ENCODE data around the gene CDC42EP1.
"Not testable (repeated sequence)": the region's sequence is repeated elsewhere in the genome, so short reads cannot be mapped to it uniquely, and the experiment has no call there.

The CDC42EP1 gene

DNA sequence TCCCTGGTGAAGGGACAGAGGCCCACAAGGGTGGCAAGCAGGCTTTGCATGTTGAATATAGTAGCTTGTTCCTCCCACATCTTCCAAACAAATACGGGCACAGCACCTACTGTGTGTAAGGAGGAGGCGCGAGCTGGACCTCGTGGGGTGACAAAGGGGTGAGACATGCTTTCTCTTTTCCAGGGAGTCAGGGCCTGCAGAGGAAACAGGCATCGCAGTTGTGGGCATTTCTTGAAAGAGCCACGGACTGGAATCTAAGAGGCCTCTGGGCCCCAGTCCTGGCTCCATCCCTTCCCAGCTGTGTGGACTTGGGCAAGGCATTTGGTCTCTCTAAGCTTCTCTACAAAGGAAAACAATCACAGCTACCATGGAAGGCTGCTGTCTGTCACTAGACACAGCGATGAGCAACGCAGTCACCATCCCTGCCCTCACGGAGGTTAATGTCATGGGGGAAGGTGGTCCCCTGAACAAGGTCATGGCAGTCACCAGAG lies 13.0 kb upstream of the CDC42EP1 start:
- TF ChIP-seq, protein P1, sequence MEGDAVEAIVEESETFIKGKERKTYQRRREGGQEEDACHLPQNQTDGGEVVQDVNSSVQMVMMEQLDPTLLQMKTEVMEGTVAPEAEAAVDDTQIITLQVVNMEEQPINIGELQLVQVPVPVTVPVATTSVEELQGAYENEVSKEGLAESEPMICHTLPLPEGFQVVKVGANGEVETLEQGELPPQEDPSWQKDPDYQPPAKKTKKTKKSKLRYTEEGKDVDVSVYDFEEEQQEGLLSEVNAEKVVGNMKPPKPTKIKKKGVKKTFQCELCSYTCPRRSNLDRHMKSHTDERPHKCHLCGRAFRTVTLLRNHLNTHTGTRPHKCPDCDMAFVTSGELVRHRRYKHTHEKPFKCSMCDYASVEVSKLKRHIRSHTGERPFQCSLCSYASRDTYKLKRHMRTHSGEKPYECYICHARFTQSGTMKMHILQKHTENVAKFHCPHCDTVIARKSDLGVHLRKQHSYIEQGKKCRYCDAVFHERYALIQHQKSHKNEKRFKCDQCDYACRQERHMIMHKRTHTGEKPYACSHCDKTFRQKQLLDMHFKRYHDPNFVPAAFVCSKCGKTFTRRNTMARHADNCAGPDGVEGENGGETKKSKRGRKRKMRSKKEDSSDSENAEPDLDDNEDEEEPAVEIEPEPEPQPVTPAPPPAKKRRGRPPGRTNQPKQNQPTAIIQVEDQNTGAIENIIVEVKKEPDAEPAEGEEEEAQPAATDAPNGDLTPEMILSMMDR (IDR thresholded peaks at IDR 0.05; ENCODE audit: borderline replicate concordance, insufficient read depth, low read depth, low read length), result no peak
- H3K4me3 ChIP-seq (ENCODE audit: low read depth, low read length), result no peak overlapping the region

DNA sequence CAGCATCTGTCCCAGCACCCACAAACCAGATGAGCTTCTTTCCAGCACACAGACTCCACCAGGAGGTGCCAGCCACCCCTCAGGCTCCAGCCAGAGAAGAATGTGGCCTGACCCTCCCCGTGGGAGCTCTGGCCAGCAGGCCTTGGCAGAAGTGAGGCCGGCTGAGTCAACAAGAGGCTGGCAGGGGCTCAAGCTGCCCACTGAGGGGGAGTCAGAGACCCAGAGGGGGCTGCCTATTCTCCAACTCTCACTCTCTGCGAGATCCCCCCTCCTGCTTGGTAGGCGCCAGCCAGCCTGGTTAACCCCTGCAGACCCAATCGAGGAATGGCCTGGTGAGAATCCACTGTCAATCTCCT lies 10.6 kb upstream of the CDC42EP1 start:
- no peak overlapping the region for H3K4me3 ChIP-seq (ENCODE audit: low read depth, low read length)
- TF ChIP-seq, protein P1 (IDR thresholded peaks at IDR 0.05; ENCODE audit: borderline replicate concordance, insufficient read depth, low read depth, low read length), result no peak

DNA sequence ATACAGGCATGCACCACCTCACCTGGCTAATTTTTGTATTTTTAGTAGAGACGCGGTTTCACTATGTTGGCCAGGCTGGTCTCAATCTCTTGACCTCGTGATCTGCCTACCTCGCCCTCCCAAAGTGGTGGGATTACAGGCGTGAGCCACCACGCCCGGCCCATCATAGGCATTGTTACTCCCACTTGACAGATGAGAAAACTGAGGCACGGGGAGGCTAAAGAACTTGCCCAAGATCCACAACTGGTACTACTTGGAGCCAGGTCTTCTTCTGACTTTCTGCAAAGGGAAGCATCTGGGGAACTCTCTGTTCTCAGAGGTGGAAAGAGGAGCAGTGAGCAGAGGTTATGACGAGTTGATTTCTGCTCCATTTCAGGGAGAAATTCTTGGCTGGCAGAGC lies 9.4 kb upstream of the CDC42EP1 start:
- not testable (repeated sequence) for H3K4me3 ChIP-seq (ENCODE audit: low read depth, low read length)

DNA sequence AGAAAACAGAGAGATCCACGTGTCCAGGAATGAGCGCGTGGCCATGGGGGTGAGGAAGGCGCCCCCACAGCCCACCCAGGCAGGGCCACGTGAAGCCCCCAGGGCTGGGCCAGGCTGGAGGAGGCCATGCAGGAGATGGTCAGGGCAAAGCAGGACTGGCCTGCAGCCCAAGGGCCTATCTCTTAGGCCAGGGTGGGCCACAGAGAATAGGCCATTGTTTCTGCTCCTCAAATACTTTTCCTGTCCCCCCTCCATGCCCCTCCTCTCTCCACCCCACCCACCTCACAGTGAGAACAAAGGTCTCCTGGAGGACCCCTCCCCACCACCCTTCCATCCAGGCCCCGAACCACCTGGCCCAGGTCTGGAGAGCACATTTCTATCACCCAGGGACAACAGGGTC lies 8.3 kb upstream of the CDC42EP1 start:
- H3K4me3 ChIP-seq (ENCODE audit: low read depth, low read length), result no peak overlapping the region
- TF ChIP-seq, protein P1 (IDR thresholded peaks at IDR 0.05; ENCODE audit: borderline replicate concordance, insufficient read depth, low read depth, low read length), result no peak

- TF ChIP-seq, protein P1 (IDR thresholded peaks at IDR 0.05; ENCODE audit: borderline replicate concordance, insufficient read depth, low read depth, low read length), result no peak
- H3K4me3 ChIP-seq (ENCODE audit: low read depth, low read length), result no peak overlapping the region
Measured at GRCh38 chr22:37552524-37553163, 7.6 kb upstream of the CDC42EP1 start.

- TF ChIP-seq, protein P1 (IDR thresholded peaks at IDR 0.05; ENCODE audit: borderline replicate concordance, insufficient read depth, low read depth, low read length), result no peak
- no peak overlapping the region for H3K4me3 ChIP-seq (ENCODE audit: low read depth, low read length)
Measured at GRCh38 chr22:37553725-37554124, 6.6 kb upstream of the CDC42EP1 start.

- no peak overlapping the region for H3K4me3 ChIP-seq (ENCODE audit: low read depth, low read length)
- TF ChIP-seq, protein P1 (IDR thresholded peaks at IDR 0.05; ENCODE audit: borderline replicate concordance, insufficient read depth, low read depth, low read length), result no peak
Measured at GRCh38 chr22:37555029-37555428, 5.3 kb upstream of the CDC42EP1 start.
